ENCODE measurements around the gene ATF1. TPM values are rescaled to one million over a fixed set of nuclear protein-coding genes. Genes with fewer than 3 reads are reported as not detected.

ATF1 gene
- total and polyA plus RNA-seq, 2 of the 8 experiments (the other 6 are each of a cell fraction or from before 2014, with no cell fraction given), result 23.2 to 41.8 TPM

- no peak for TF ChIP-seq CHD7 (IDR thresholded peaks at IDR 0.05; ENCODE audit: insufficient replicate concordance, low read length)
- no peak for TF ChIP-seq NRF1 (IDR thresholded peaks at IDR 0.05; ENCODE audit: low read depth, low read length)
- TF ChIP-seq SRF (IDR thresholded peaks at IDR 0.05; ENCODE audit: low read depth, low read length), result no peak
- no peak for TF ChIP-seq CHD2 (IDR thresholded peaks at IDR 0.05; ENCODE audit: low read length)
- TF ChIP-seq POLR2AphosphoS5 (IDR thresholded peaks at IDR 0.05; ENCODE audit: low read depth, low read length), result no peak
- TF ChIP-seq CTBP2 (IDR thresholded peaks at IDR 0.05; ENCODE audit: borderline replicate concordance, insufficient read depth, insufficient read length, low read length), result no peak
- TF ChIP-seq ASH2L (IDR thresholded peaks at IDR 0.05; ENCODE audit: low read length), result no peak
- TF ChIP-seq SIX5 (IDR thresholded peaks at IDR 0.05; ENCODE audit: low read depth, low read length), result no peak
- no peak for TF ChIP-seq BACH1 (IDR thresholded peaks at IDR 0.05; ENCODE audit: low read length)
- TF ChIP-seq BRCA1 (IDR thresholded peaks at IDR 0.05; ENCODE audit: low read depth, low read length), result no peak
- no peak for TF ChIP-seq YY1 (IDR thresholded peaks at IDR 0.05; ENCODE audit: low read depth, low read length)
Measured at GRCh38 chr12:50788561-50788960, 24.7 kb downstream of the ATF1 start (continued).
